PC-3 (cell line): Measurements from ENCODE around the gene SH3RF1. TPM values are rescaled to one million over a fixed set of nuclear protein-coding genes. Genes with fewer than 3 reads are reported as not detected.

Experiments used
- ATAC-seq: fragments of 200-7000 bp; cut with Tn5 transposase; 2 replicates; pipeline ENCODE4 v1.9.1; 2020; ENCODE audit warnings: mild to moderate bottlenecking, moderate library complexity
- BruUV-seq: library from RNA; stranded (reverse); fragments of 400-500 nt; replicated peaks from 2 replicates; lab custom pipeline; 2021; lab: Mats Ljungman, UMichigan
- CTCF ChIA-PET: fragments of 300-600 bp; sonication (Branson Sonifier 250); formaldehyde crosslinking; loops from one replicate; lab custom pipeline; 2022; ENCODE audit warnings: antibody characterized with exemption; lab: Charles Lee
- POLR2A ChIA-PET: fragments of 300-600 bp; sonication (Branson Sonifier 250); formaldehyde crosslinking; loops from one replicate; lab custom pipeline; 2022; ENCODE audit warnings: antibody characterized with exemption; ENCODE audit not compliant: unreplicated experiment; lab: Charles Lee
- DNase-seq: peaks from one replicate; pipeline ENCODE4 v3.0.0-alpha.2; 2015
- H2AFZ ChIP-seq: fragments of 300-600 bp; sonication (generic); 2 replicates; pipeline ENCODE4 v1.6.0; 2016; ENCODE audit warnings: antibody characterized with exemption, low read length
- H3F3A ChIP-seq: fragments of 300-600 bp; sonication (generic); one replicate; pipeline ENCODE4 v1.6.0; 2017; ENCODE audit warnings: antibody characterized with exemption, low read length, control low read depth, mild to moderate bottlenecking; ENCODE audit not compliant: unreplicated experiment
- H3K27ac ChIP-seq: fragments of 300-600 bp; sonication (generic); 2 replicates; pipeline ENCODE4 v1.5.1; 2016; ENCODE audit warnings: mild to moderate bottlenecking, low read length
- H3K27me3 ChIP-seq: fragments of 300-600 bp; sonication (generic); 2 replicates; pipeline ENCODE4 v1.6.1; 2016; ENCODE audit warnings: low read length, mixed read lengths
- H3K36me3 ChIP-seq: fragments of 300-600 bp; sonication (generic); 2 replicates; pipeline ENCODE4 v1.6.1; 2016; ENCODE audit warnings: low read depth, mixed run types, low read length, mixed read lengths
- H3K4me1 ChIP-seq: fragments of 300-600 bp; sonication (generic); 2 replicates; pipeline ENCODE4 v1.5.1; 2016; ENCODE audit warnings: low read length; ENCODE audit not compliant: insufficient read depth
- H3K4me2 ChIP-seq: fragments of 300-600 bp; sonication (generic); 2 replicates; pipeline ENCODE4 v1.6.0; 2016; ENCODE audit warnings: low read length
- H3K4me3 ChIP-seq: fragments of 300-600 bp; sonication (generic); 2 replicates; pipeline ENCODE4 v1.5.1; 2016; ENCODE audit warnings: mild to moderate bottlenecking, low read length, mixed read lengths
- H3K79me2 ChIP-seq: fragments of 300-600 bp; sonication (generic); 2 replicates; pipeline ENCODE4 v1.6.1; 2017; ENCODE audit warnings: low read length, mixed read lengths
- H3K9ac ChIP-seq: fragments of 300-600 bp; sonication (generic); 2 replicates; pipeline ENCODE4 v1.6.0; 2016; ENCODE audit warnings: mild to moderate bottlenecking, low read length
- H3K9me2 ChIP-seq: fragments of 300-600 bp; sonication (generic); replicated peaks from 2 replicates; pipeline ENCODE4 v1.6.1; 2016; ENCODE audit warnings: mixed run types, low read length, mixed read lengths
- H3K9me3 ChIP-seq: fragments of 300-600 bp; sonication (generic); 2 replicates; pipeline ENCODE4 v1.6.1; 2016; ENCODE audit warnings: low read length, mixed read lengths
- H4K20me1 ChIP-seq: fragments of 300-600 bp; sonication (generic); 2 replicates; pipeline ENCODE4 v1.6.1; 2016; ENCODE audit warnings: low read length, mixed read lengths
- EZH2 ChIP-seq: fragments of 300-600 bp; sonication (generic); IDR thresholded peaks from one replicate; pipeline ENCODE4 v1.6.1; 2017; ENCODE audit warnings: antibody characterized with exemption, mild to moderate bottlenecking, low read length; ENCODE audit not compliant: unreplicated experiment
- EZH2phosphoT487 ChIP-seq: fragments of 300-600 bp; sonication (generic); IDR thresholded peaks from 2 replicates; pipeline ENCODE4 v1.6.1; 2018; ENCODE audit warnings: mild to moderate bottlenecking, antibody characterized with exemption, low read length, borderline replicate concordance
- intact Hi-C: fragments of 100-400 bp; cut with micrococcal nuclease; formaldehyde crosslinking; loops from 2 replicates; pipeline ENCODE4 v1.9.0; 2023
- total RNA-seq: library from RNA; depleted of rRNA; stranded (reverse); fragments of >200 nt; gene quantifications from 2 replicates; pipeline ENCODE4 v1.2.3, GENCODE V29; 2014
- TF ChIP-seq, protein P1 (sequence below): fragments of 300-600 bp; sonication (generic); conservative IDR thresholded peaks from 2 replicates; pipeline ENCODE4 v1.5.1; 2017; ENCODE audit warnings: antibody characterized with exemption, low read depth, mild to moderate bottlenecking, low read length

The SH3RF1 gene
- total RNA-seq, 1 experiment from 2014 or later, result 21.0 TPM

DNA sequence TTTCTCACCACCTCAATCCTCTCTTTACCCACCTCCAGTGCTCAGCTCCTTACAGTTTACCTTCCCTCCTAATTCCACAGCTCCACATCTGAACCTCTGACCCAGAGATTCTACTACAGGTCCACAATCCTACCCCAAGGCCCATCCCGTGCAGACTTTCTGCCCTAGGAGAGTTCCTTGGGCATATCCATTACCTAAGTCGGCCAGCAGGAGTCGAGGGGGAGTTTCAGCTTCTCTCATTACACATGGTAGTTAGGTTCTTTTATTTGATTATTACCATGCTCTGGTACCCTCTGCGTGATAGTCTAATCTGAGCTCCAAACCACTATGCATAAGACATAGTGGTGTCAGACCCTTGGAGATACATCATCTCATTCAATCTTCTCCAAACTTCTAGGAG, 117.9 kb downstream of the SH3RF1 start:
- Histone ChIP-seq H3K9me3 (no peaks in the 10 kb centered on the region), H3K79me2 (peaks cover 34% of the 10 kb centered on the region), H3K36me3 (peaks cover 30% of the 10 kb centered on the region; the same call in 1 of the 2 replicates)

DNA sequence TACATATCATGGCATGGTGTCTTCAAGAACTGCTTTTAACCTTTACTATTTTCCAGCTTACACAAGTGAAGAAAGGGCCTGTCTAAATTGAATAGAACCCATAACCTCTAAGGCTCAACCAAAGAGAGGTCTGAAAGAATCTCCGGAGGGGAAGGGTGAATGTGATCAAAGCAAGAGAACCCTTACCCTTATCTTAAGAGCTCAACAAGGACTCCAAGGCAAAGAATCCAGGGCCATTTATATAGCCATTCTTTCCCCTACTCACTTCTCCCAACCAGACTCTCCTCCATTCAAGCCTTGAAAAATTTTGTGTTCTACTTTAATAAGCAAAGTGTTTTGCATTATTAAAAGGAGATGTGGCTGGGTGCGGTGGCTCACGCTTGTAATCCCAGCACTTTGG, 118.7 kb downstream of the SH3RF1 start:
- BruUV-seq, result no TSS peak
- Histone ChIP-seq H3K27me3 (no peaks in the 10 kb centered on the region), H3K4me3 (no peak overlapping the region), H3F3A (no peaks in the 10 kb centered on the region), H4K20me1 (no peaks in the 10 kb centered on the region), H3K9me2 (no peaks in the 10 kb centered on the region), H2AFZ (no peak overlapping the region), H3K9me3 (no peaks in the 10 kb centered on the region), H3K79me2 (peaks cover 29% of the 10 kb centered on the region), H3K4me2 (no peak overlapping the region), H3K27ac (0 out of 2 replicates have a peak overlapping the region, but pooled peaks have one; percentile 29), H3K9ac (no peak overlapping the region), H3K36me3 (peaks cover 30% of the 10 kb centered on the region; the same call in 1 of the 2 replicates), H3K4me1 (peaks cover 34% of the 10 kb centered on the region)
- CTCF ChIA-PET, result no interaction called here
- ATAC-seq, result 0 out of 2 replicates have a peak, but pooled peaks have one; percentile 7
- TF ChIP-seq, protein P1, sequence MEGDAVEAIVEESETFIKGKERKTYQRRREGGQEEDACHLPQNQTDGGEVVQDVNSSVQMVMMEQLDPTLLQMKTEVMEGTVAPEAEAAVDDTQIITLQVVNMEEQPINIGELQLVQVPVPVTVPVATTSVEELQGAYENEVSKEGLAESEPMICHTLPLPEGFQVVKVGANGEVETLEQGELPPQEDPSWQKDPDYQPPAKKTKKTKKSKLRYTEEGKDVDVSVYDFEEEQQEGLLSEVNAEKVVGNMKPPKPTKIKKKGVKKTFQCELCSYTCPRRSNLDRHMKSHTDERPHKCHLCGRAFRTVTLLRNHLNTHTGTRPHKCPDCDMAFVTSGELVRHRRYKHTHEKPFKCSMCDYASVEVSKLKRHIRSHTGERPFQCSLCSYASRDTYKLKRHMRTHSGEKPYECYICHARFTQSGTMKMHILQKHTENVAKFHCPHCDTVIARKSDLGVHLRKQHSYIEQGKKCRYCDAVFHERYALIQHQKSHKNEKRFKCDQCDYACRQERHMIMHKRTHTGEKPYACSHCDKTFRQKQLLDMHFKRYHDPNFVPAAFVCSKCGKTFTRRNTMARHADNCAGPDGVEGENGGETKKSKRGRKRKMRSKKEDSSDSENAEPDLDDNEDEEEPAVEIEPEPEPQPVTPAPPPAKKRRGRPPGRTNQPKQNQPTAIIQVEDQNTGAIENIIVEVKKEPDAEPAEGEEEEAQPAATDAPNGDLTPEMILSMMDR, result no peak
- TF ChIP-seq EZH2 (no peak), EZH2phosphoT487 (no peak)
- DNase-seq, result no peak
- POLR2A ChIA-PET, result no interaction called here
- intact Hi-C loops, result loop anchor here (5.0 kb wide), 1 partner anchor 115 kb away; no protein-coding TSS in a partner anchor

More for the DNA sequence above, 117.9 kb downstream of the SH3RF1 start:
- H4K20me1 ChIP-seq, result no peaks in the 10 kb centered on the region
- DNase-seq, result no peak
- H3K27me3 ChIP-seq, result no peaks in the 10 kb centered on the region
- no peaks in the 10 kb centered on the region for H3K9me2 ChIP-seq
- no peaks in the 10 kb centered on the region for H3F3A ChIP-seq
- POLR2A ChIA-PET, result no interaction called here
- H3K4me2 ChIP-seq, result no peak overlapping the region
- H3K27ac ChIP-seq, result no peak overlapping the region
- H3K9ac ChIP-seq, result no peak overlapping the region
- TF ChIP-seq EZH2 (no peak), EZH2phosphoT487 (no peak)
- TF ChIP-seq, protein P1, result peak; percentile 32; the same call in 1 of the 2 replicates
- intact Hi-C loops, result loop anchor here (5.0 kb wide), 1 partner anchor 114 kb away; no protein-coding TSS in a partner anchor
- H3K4me1 ChIP-seq, result peaks cover 26% of the 10 kb centered on the region
- no peak overlapping the region for H3K4me3 ChIP-seq
- BruUV-seq, result no TSS peak
- no peak overlapping the region for H2AFZ ChIP-seq
- no peak for ATAC-seq
- CTCF ChIA-PET, result no interaction called here

DNA sequence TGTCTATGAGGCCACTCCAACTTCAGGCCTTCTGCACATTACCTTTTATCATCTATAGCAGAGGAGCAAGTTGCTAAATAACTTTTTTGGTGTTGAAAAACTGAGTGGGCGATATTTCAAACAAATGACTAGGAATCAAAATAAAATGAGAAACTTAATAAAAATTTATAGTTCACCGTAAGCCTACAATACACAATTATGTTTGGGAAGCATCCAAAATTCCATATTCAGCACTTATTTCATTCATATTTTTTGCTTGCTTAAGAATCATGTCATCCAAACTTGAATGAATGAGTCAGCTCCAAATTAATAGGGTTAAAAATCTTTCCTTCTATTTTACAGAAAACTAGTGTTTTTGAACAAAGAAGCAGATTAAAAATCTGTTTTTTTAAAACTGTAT, 119.1 kb downstream of the SH3RF1 start:
- Histone ChIP-seq H3K9ac (no peak overlapping the region), H3K4me1 (peaks cover 37% of the 10 kb centered on the region), H3K27me3 (no peaks in the 10 kb centered on the region), H3F3A (no peaks in the 10 kb centered on the region), H3K4me3 (no peak overlapping the region), H3K9me2 (no peaks in the 10 kb centered on the region), H3K36me3 (peaks cover 28% of the 10 kb centered on the region; the same call in 1 of the 2 replicates), H3K27ac (0 out of 2 replicates have a peak overlapping the region, but pooled peaks have one; percentile 29), H3K4me2 (no peak overlapping the region), H4K20me1 (no peaks in the 10 kb centered on the region), H3K9me3 (no peaks in the 10 kb centered on the region), H3K79me2 (peaks cover 24% of the 10 kb centered on the region), H2AFZ (no peak overlapping the region)
- TF ChIP-seq, protein P1, result no peak
- TF ChIP-seq EZH2 (no peak), EZH2phosphoT487 (no peak)
- DNase-seq, result peak; percentile 59
- ATAC-seq, result peak; percentile 44
- intact Hi-C loops, result loop anchor here (5.0 kb wide), 1 partner anchor 116 kb away; no protein-coding TSS in a partner anchor
- POLR2A ChIA-PET, result no interaction called here
- BruUV-seq, result no TSS peak
- CTCF ChIA-PET, result no interaction called here
